ENCODE data around the gene TTC27. TPM values are rescaled to one million over a fixed set of nuclear protein-coding genes. Genes with fewer than 3 reads are reported as not detected.

TTC27 gene
- total RNA-seq, 1 experiment from 2014 or later = 25.1 TPM

DNA sequence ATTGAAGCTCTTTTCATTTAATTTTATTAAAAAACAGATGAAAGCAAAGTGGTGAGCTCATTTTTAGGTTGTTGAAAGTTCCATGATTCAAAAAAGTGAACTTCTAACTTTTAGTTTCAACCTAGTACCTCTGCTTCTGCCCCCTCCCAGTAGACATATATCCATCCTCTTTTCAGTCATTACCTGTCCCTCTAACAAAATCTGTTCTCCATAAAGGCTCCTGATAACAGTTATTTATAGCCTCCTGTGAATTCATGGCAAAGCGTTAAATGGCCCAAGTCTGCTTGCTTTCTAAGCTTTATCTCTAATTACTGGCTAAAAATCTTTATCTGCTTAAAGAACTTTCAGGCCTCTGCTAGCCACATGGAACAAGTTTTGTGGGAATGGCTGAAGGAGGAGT is 148.1 kb downstream of the TTC27 start (continued):
- TF ChIP-seq, protein P1, sequence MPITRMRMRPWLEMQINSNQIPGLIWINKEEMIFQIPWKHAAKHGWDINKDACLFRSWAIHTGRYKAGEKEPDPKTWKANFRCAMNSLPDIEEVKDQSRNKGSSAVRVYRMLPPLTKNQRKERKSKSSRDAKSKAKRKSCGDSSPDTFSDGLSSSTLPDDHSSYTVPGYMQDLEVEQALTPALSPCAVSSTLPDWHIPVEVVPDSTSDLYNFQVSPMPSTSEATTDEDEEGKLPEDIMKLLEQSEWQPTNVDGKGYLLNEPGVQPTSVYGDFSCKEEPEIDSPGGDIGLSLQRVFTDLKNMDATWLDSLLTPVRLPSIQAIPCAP (CRISPR knock-in tag; IDR thresholded peaks at IDR 0.05) = no peak
- TF ChIP-seq ZNF671 (CRISPR knock-in tag; IDR thresholded peaks at IDR 0.05) (no peak), ZNF396 (CRISPR knock-in tag; IDR thresholded peaks at IDR 0.05; ENCODE audit: borderline replicate concordance) (no peak), CBFB (CRISPR knock-in tag; IDR thresholded peaks at IDR 0.05; ENCODE audit: low read depth) (no peak), SMAD4 (CRISPR knock-in tag; IDR thresholded peaks at IDR 0.05) (no peak), EMX1 (CRISPR knock-in tag; IDR thresholded peaks at IDR 0.05) (no peak), TEAD1 (CRISPR knock-in tag; IDR thresholded peaks at IDR 0.05) (no peak)
- TF ChIP-seq, protein P2, sequence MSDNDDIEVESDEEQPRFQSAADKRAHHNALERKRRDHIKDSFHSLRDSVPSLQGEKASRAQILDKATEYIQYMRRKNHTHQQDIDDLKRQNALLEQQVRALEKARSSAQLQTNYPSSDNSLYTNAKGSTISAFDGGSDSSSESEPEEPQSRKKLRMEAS (CRISPR knock-in tag; IDR thresholded peaks at IDR 0.05) = no peak
- TF ChIP-seq, protein P3, sequence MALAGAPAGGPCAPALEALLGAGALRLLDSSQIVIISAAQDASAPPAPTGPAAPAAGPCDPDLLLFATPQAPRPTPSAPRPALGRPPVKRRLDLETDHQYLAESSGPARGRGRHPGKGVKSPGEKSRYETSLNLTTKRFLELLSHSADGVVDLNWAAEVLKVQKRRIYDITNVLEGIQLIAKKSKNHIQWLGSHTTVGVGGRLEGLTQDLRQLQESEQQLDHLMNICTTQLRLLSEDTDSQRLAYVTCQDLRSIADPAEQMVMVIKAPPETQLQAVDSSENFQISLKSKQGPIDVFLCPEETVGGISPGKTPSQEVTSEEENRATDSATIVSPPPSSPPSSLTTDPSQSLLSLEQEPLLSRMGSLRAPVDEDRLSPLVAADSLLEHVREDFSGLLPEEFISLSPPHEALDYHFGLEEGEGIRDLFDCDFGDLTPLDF (CRISPR knock-in tag; IDR thresholded peaks at IDR 0.05) = no peak
- TF ChIP-seq, protein P4, sequence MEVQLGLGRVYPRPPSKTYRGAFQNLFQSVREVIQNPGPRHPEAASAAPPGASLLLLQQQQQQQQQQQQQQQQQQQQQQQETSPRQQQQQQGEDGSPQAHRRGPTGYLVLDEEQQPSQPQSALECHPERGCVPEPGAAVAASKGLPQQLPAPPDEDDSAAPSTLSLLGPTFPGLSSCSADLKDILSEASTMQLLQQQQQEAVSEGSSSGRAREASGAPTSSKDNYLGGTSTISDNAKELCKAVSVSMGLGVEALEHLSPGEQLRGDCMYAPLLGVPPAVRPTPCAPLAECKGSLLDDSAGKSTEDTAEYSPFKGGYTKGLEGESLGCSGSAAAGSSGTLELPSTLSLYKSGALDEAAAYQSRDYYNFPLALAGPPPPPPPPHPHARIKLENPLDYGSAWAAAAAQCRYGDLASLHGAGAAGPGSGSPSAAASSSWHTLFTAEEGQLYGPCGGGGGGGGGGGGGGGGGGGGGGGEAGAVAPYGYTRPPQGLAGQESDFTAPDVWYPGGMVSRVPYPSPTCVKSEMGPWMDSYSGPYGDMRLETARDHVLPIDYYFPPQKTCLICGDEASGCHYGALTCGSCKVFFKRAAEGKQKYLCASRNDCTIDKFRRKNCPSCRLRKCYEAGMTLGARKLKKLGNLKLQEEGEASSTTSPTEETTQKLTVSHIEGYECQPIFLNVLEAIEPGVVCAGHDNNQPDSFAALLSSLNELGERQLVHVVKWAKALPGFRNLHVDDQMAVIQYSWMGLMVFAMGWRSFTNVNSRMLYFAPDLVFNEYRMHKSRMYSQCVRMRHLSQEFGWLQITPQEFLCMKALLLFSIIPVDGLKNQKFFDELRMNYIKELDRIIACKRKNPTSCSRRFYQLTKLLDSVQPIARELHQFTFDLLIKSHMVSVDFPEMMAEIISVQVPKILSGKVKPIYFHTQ (CRISPR knock-in tag; IDR thresholded peaks at IDR 0.05) = no peak

DNA sequence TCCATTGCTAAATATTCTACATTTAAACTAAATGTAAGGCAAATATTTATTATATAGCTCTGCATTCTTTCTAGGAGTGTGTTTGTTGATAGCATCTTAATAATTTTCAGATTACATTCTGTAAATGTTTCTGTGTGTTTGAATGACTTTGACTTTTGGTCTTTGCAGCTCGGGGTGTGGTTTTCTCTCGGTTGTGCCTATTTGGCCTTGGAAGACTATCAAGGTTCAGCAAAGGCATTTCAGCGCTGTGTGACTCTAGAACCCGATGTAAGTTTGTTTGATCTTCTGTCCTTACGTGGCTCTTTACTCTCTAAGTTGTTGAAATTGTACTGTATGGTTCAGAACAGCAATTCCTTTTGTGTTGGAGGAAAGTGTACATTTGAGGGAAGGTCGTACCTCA is 149.9 kb downstream of the TTC27 start:
- CTCF ChIA-PET = no interaction called here
- DNase-seq (ENCODE audit: low spot score) (no peak), ATAC-seq (no peak)
- H3K4me3 Mint-ChIP-seq = no peak overlapping the region
- TF ChIP-seq IRF2 (CRISPR knock-in tag; IDR thresholded peaks at IDR 0.05; ENCODE audit: borderline replicate concordance, low read depth) (no peak), FOXK1 (CRISPR knock-in tag; IDR thresholded peaks at IDR 0.05) (no peak), MXD4 (CRISPR knock-in tag; IDR thresholded peaks at IDR 0.05; ENCODE audit: borderline replicate concordance) (no peak), NFE2L1 (CRISPR knock-in tag; IDR thresholded peaks at IDR 0.05) (no peak), TEAD4 (CRISPR knock-in tag; IDR thresholded peaks at IDR 0.05) (no peak), EMX1 (CRISPR knock-in tag; IDR thresholded peaks at IDR 0.05) (no peak)
- peaks cover 22% of the 10 kb centered on the region for H3K36me3 Mint-ChIP-seq
- H3K4me1 Mint-ChIP-seq = peaks cover 7% of the 10 kb centered on the region
- no peak overlapping the region for H3K27ac Mint-ChIP-seq
- peaks cover 26% of the 10 kb centered on the region for H3K9me3 Mint-ChIP-seq
- POLR2A ChIA-PET = no interaction called here
- H3K27me3 Mint-ChIP-seq (ENCODE audit: low read depth) = no peaks in the 10 kb centered on the region; the same call in 1 of the 2 replicates

DNA sequence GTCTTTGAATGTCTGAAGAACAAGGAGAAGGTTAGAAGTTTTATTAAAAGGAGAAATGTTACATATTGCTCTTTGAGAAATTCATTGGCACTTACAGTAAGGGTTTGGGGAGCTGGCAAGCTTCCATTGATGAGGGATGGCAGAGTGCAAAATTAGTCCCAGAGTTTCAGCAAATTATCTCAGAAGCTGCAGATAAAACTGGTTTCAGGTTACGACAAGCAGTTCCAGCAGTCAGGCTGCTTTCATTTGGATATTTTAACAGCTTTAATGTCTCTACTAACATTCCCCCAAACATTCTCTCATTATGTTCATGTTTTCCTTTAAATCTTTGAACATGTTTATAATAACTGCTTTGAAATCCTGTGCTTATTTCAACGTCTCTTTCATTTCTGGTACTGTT is 153.1 kb downstream of the TTC27 start:
- CTCF ChIA-PET = no interaction called here
- DNase-seq (ENCODE audit: low spot score) = no peak
- no peak overlapping the region for H3K4me3 Mint-ChIP-seq
- POLR2A ChIA-PET = no interaction called here
- TF ChIP-seq, protein P5, sequence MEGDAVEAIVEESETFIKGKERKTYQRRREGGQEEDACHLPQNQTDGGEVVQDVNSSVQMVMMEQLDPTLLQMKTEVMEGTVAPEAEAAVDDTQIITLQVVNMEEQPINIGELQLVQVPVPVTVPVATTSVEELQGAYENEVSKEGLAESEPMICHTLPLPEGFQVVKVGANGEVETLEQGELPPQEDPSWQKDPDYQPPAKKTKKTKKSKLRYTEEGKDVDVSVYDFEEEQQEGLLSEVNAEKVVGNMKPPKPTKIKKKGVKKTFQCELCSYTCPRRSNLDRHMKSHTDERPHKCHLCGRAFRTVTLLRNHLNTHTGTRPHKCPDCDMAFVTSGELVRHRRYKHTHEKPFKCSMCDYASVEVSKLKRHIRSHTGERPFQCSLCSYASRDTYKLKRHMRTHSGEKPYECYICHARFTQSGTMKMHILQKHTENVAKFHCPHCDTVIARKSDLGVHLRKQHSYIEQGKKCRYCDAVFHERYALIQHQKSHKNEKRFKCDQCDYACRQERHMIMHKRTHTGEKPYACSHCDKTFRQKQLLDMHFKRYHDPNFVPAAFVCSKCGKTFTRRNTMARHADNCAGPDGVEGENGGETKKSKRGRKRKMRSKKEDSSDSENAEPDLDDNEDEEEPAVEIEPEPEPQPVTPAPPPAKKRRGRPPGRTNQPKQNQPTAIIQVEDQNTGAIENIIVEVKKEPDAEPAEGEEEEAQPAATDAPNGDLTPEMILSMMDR (IDR thresholded peaks at IDR 0.05) = no peak
- no peak for TF ChIP-seq NR2C2 (CRISPR knock-in tag; IDR thresholded peaks at IDR 0.05)
- TF ChIP-seq ZNF317 (CRISPR knock-in tag; IDR thresholded peaks at IDR 0.05; ENCODE audit: borderline replicate concordance, low read depth) = no peak
- TF ChIP-seq, protein P6, sequence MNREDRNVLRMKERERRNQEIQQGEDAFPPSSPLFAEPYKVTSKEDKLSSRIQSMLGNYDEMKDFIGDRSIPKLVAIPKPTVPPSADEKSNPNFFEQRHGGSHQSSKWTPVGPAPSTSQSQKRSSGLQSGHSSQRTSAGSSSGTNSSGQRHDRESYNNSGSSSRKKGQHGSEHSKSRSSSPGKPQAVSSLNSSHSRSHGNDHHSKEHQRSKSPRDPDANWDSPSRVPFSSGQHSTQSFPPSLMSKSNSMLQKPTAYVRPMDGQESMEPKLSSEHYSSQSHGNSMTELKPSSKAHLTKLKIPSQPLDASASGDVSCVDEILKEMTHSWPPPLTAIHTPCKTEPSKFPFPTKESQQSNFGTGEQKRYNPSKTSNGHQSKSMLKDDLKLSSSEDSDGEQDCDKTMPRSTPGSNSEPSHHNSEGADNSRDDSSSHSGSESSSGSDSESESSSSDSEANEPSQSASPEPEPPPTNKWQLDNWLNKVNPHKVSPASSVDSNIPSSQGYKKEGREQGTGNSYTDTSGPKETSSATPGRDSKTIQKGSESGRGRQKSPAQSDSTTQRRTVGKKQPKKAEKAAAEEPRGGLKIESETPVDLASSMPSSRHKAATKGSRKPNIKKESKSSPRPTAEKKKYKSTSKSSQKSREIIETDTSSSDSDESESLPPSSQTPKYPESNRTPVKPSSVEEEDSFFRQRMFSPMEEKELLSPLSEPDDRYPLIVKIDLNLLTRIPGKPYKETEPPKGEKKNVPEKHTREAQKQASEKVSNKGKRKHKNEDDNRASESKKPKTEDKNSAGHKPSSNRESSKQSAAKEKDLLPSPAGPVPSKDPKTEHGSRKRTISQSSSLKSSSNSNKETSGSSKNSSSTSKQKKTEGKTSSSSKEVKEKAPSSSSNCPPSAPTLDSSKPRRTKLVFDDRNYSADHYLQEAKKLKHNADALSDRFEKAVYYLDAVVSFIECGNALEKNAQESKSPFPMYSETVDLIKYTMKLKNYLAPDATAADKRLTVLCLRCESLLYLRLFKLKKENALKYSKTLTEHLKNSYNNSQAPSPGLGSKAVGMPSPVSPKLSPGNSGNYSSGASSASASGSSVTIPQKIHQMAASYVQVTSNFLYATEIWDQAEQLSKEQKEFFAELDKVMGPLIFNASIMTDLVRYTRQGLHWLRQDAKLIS (CRISPR knock-in tag; IDR thresholded peaks at IDR 0.05; ENCODE audit: borderline replicate concordance) = no peak
- H3K27ac Mint-ChIP-seq = no peak overlapping the region
- no peaks in the 10 kb centered on the region; the same call in 1 of the 2 replicates for H3K27me3 Mint-ChIP-seq (ENCODE audit: low read depth)
- no peak for ATAC-seq
- peaks cover 26% of the 10 kb centered on the region for H3K9me3 Mint-ChIP-seq
- no peaks in the 10 kb centered on the region for H3K4me1 Mint-ChIP-seq
- H3K36me3 Mint-ChIP-seq = peaks cover 22% of the 10 kb centered on the region

Measured in WTC11 (cell line).